GM23248 (cell line): ENCODE measurements around the gene LDHAL6A.

Experiments
- EZH2 ChIP-seq: fragments of 200-600 bp; sonication (generic); IDR thresholded peaks from 2 replicates; pipeline ENCODE4 v1.6.1; 2018; ENCODE audit warnings: antibody characterized with exemption, mild to moderate bottlenecking; ENCODE audit not compliant: insufficient read depth, poor library complexity, severe bottlenecking
- EZH2phosphoT487 ChIP-seq: fragments of 200-600 bp; sonication (generic); IDR thresholded peaks from 2 replicates; pipeline ENCODE4 v1.6.1; 2018; ENCODE audit warnings: antibody characterized with exemption, moderate library complexity, mild to moderate bottlenecking, low read depth; ENCODE audit not compliant: insufficient read depth

GRCh38 chr11:18490736-18491485 is 35.3 kb downstream of the LDHAL6A start:
- TF ChIP-seq EZH2phosphoT487 (no peak), EZH2 (no peak)
